Measurements from ENCODE around the gene SLC25A48.

The SLC25A48 gene

DNA sequence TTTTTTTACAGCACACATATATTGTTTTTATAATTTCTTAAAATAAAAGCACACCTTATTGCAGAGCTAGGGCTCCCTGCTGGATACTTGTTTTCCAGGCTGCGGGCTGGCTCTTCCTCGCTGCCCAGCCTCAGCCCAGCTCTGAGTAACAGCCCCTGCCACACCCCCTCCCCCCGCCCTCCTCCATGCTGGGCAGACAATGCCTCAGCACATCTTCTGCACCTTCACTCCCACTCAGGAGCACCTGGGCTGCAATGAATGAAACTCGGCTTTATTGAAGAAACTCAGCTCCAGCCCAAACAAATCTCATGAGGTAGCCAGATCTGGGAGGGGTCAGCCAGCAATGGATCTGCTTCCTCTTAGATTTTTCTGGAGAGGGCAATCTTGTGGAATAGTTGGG lies 51.7 kb downstream of the SLC25A48 start:
- no peak for DNase-seq

- DNase-seq = no peak
These were observed 53.0 kb downstream of the SLC25A48 start for GRCh38 chr5:135887447-135887864.

DNA sequence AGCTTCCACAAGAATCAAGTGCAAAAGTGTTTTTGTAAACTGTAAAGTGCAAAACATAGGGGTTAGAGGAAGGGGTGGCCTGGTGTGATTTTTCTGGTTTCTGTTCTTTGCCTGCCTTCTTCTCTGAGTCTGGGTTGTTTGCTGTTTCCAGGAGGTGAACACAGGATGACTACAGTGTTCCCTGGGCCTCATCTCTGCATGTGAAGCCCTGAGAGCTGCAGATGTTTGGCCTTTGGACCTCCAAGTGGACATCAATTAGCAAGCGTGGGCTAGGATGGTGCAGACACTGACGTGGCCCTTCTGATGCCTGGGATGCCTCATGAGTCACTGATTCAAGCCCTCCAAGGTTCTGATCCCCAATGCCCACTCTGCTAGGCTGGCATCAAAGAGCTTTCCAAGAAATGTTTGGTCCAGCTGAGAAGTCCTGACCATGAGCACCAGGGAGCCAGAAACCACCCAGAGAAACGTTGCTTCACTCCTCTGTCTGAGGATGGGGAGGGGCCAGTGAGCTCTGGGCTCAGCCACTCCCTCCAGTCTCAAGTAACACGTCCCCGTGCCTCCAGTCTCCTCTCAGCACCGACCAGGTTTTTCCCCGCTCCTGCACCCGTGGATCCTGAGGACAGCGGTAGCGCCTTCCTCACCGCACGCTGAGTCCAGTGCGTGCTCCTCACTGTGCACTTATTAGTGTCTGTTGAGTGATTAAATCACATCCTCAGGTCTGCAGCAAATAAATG lies 53.6 kb downstream of the SLC25A48 start:
- DNase-seq = no peak

- no peak for DNase-seq
These were observed 55.8 kb downstream of the SLC25A48 start for GRCh38 chr5:135890296-135890695.

DNA sequence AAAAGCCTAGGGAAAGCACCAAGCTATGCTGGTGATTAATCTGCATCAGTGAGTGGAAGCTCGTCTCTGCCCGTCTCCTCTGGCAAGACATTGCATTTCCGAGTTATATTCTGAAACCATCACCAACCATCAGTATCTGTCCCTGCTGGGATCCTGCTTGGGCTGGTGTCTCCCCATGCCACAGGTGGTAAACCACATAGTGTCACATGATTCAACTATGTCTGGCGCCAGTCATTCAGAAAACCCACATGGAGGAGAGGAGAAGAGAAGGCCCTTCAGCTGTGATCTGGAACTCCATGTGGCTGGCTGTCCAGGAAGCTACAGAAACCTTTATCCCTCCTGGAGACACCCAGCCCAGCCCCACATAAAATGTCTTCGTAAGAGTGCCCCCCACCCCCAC lies 56.4 kb downstream of the SLC25A48 start:
- no peak for DNase-seq

- no peak for DNase-seq
These were observed 56.8 kb downstream of the SLC25A48 start for GRCh38 chr5:135891268-135891667.

- DNase-seq = no peak
These were observed 57.3 kb downstream of the SLC25A48 start for GRCh38 chr5:135891791-135892190.

DNA sequence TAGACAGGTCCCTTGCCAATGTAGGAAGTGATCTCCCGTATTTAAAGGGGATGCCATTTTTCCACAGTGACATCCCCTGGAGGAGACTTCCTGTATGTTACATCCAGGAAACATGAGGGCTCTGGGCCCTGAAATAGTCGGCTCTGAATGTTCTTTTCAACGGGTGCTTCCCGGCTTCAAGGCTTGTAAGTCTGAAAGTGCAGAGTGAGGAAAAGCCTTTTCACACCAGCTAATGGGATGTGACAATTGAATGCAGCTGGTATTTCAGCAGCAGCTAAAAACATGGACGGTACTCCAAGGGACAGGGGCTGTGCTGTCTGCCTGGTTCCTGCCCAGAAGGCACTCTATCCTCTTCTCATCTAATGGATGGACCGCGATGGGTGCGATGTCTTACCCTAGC lies 59.8 kb downstream of the SLC25A48 start:
- DNase-seq = no peak

- DNase-seq = no peak
These were observed 60.3 kb downstream of the SLC25A48 start for GRCh38 chr5:135894789-135895188.

- no peak for DNase-seq
These were observed 61.1 kb downstream of the SLC25A48 start, which contains the start of gene IL9 for GRCh38 chr5:135895474-135896006. Gene IL9, minus strand, starts transcription at chr5:135895841. Its CDS starts 25 bp downstream, at chr5:135895816.

GRCh38 chr5:135898651-135899050 lies 64.2 kb downstream of the SLC25A48 start:
- DNase-seq = no peak

DNA sequence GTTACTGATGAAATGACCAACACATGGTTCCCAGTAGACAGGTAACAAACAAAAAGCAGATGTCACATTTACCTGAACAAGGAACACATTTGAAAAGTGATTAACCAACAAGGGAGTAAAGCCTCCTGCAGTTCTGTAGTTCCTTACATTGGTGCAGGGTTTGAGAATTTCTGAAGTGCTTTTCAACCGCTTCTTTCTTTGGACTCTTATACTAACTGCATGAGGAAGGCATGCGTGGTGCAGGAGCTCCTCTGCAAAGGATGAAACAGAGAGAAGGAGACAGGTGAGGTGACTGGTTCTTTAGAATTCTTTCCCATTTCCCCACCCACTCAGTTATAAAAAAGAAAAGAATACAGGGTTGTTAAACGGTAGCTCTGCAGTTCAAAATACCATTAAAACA lies 65.8 kb downstream of the SLC25A48 start:
- no peak for DNase-seq

GRCh38 chr5:135901633-135902032 lies 67.2 kb downstream of the SLC25A48 start:
- DNase-seq = no peak

DNA sequence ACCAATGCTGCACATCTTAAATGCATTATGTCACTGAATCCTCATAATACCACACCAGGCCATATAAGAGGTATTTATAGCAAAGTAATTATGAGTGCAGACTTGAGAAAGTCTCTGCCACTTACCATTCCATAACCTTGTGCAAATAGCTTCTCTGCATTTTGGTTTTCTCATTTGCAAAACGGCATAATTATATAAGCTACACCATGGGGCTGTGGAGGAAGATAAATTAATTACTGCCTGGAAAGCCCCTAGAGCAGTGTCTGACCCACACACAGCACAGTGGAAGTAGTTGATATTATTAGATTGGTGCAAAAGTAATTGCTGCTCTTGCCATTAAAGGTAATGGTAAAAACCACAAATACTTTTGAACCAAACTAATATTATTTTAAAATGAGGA lies 70.7 kb downstream of the SLC25A48 start:
- DNase-seq = no peak

DNA sequence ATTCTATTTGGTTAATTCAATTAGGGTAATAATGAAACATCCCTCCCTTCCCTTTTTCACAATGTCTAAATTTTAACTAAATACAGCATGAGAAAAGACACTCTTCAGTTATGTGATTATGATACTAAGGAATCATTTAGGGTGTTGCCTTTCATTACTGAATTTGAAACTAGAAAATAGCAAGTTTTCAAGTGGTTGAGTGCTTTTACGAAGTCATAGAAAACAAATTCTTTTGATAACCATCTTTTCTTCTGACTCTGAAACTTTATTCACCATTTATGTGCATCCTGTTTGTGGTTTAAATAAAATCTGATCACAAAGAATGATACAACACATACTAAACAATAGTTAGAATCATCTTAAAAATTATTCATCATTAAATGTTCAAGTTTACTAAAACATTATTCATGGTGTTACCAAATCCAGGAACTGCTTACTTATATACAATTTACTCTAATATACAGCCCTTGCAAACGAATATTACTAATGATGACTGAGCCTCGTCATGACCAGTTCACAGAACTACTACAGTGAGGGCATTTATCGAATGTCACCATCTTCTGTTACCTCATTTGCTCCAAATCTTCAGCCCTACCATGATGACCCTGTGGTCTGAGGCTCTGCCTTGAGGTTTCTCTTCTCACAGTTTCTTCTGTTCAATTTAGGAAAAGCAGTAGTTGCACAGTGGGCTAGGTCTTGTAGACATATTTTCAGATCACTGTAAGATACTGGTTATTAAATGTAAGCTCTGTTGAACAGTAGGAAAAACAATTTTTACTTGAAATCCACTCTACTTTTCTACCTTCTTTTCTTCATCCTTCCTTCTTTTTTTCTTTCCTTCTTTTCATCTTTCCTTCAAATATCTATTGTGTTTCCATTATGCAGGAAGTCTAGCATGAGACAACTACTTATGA lies 79.5 kb downstream of the SLC25A48 start:
- DNase-seq = no peak

- DNase-seq = no peak
These were observed 81.1 kb downstream of the SLC25A48 start for GRCh38 chr5:135915466-135916001.

- no peak for DNase-seq
These were observed 82.3 kb downstream of the SLC25A48 start for GRCh38 chr5:135916638-135917263.

DNA sequence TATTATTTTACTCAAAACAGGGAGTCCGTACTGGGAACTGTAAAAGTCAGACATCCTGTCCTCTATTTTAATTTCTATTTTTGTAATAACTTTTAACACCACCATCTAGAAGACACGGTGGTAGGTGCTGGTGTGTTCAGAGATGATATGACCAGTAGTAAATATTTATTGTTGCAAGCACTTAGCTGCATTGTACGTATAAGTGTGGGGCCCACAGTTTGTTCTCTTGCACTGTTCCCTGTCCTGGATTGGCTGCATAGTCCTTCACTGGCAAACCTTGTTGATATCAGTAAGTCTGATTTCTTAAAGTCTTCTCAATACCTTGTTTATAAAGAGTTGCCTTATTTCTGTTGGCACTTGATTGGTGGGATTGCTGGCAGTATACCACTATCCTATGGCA lies 85.7 kb downstream of the SLC25A48 start:
- no peak for DNase-seq

DNA sequence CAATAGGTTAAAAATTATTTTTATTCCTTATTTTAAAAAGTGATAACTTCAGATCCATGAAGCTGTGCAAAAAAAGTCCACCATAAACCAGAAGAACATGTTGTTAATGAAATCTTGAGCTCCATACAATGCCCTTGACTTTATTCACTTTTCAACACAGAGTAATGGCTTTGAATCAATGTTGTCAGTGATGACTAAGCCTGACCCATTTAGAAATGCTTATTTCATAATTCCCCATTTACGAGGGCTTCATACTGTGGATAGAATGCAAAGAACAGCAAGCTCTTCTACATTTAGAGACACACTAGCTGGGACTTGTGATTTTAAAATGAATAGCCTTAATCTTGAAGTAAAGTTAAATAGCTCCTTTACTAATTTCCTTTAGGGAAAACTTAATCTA lies 86.9 kb downstream of the SLC25A48 start:
- DNase-seq = no peak

DNA sequence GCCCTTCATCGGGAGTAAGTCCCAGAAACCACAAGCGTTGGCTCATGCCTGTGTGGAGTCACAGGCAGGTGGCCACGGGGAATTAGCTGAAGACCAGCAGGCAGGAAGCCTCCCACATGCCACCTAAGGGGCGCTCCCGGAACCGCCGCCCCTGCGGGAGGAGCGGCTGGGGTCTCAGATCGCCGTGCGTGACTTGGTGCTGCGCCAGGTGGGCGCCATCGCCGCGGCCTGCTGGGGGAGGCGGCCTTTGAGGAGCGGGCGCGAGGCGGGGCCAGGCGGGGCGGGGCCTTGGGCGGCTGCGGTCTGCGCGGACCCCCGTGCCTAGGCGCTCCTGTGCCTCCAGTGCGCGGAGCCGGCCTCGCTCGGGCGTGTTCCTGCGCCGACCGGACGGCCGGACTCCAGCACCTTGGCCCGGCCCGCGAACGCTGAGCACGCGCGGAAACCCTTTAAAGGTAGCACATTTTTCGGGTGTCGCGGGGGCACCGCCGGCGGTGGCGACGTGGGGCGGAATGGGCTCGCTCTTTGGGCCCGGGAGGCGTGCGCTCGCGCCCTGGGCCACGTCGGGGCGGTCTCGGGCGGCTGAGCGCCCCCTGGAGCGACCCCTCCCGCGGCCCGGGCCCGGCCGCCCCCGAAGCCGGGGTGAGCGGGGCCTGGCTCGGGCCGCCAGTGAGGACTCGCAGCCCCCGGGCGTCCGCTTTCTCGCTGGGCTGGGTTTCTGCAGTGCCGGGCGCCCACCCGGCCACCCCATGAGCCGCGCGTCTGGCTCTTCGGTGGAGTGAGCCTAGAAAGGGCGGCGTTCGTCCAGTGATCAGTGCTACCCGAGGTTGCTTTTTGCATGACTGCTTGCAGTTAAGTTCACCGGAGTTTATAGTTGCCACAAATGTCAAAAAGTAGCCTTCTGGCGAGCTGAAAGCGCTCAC lies 95.8 kb downstream of the SLC25A48 start:
- DNase-seq = no peak

GRCh38 chr5:135930949-135931295 lies 96.5 kb downstream of the SLC25A48 start:
- no peak for DNase-seq

DNA sequence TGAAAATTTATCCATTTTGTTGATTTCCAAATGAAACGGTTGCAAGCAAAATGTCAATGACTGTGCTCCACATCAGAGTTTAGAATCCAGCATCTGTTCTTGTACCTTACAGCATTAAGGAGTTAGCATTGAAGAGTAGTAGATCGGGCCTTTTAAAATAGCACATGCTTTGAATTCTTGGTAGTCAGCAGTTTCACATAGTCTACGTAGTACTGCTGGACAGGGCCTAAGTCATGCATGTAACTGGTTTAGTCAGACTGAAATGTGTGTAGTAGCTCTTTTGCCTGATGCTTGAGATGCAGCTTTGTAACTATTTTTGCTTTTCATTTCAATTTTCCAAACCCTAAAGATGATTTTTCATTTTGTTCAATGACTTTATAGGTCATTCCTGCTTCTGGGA lies 100.5 kb downstream of the SLC25A48 start:
- no peak for DNase-seq
